ENCODE measurements around the gene GMDS. TPM values are rescaled to one million over a fixed set of nuclear protein-coding genes. Genes with fewer than 3 reads are reported as not detected.

GMDS gene
- total RNA-seq, 2 experiments from 2014 or later: 13.9 to 16.4 TPM

GRCh38 chr6:1858196-1858595, 387.2 kb downstream of the GMDS start:
- no peak overlapping the region for H3K27ac Mint-ChIP-seq
- Histone ChIP-seq H3K4me3 (ENCODE audit: low read length) (no peak overlapping the region), H3K27me3 (ENCODE audit: control insufficient read depth in 1 of 2, insufficient read depth in 2 of 2, low read length in 2 of 2) (no peaks in the 10 kb centered on the region), H3K27ac (ENCODE audit: low read depth in 1 of 2, low read length in 2 of 2) (no peak overlapping the region), H3K36me3 (ENCODE audit: insufficient read depth, low read length) (no peaks in the 10 kb centered on the region), H3K4me1 (ENCODE audit: insufficient read depth, low read length) (no peaks in the 10 kb centered on the region), H3K9me3 (ENCODE audit: control insufficient read depth in 1 of 2, insufficient read depth in 1 of 2, low read length in 2 of 2) (no peaks in the 10 kb centered on the region)
- H3K4me3 Mint-ChIP-seq: no peak overlapping the region
- DNase-seq (no peak), ATAC-seq (ENCODE audit: poor library complexity) (no peak)
- H3K9me3 Mint-ChIP-seq: no peaks in the 10 kb centered on the region
- no peak for TF ChIP-seq CTCF (IDR thresholded peaks at IDR 0.05)
- no peaks in the 10 kb centered on the region for H3K36me3 Mint-ChIP-seq (ENCODE audit: low read depth)
- H3K4me1 Mint-ChIP-seq (ENCODE audit: low read depth): no peaks in the 10 kb centered on the region
- intact Hi-C loops (cut with DNase I, micrococcal nuclease): no loop called here
- ChIA-PET CTCF (no interaction called here), POLR2A (no interaction called here)
- no peaks in the 10 kb centered on the region for H3K27me3 Mint-ChIP-seq

GRCh38 chr6:1856381-1856780, 389.0 kb downstream of the GMDS start:
- H3K9me3 ChIP-seq (ENCODE audit: control insufficient read depth in 1 of 2, insufficient read depth in 1 of 2, low read length in 2 of 2): no peaks in the 10 kb centered on the region
- no peak overlapping the region for H3K4me3 ChIP-seq (ENCODE audit: low read length)
- H3K9me3 Mint-ChIP-seq: no peaks in the 10 kb centered on the region
- H3K27ac ChIP-seq (ENCODE audit: low read depth in 1 of 2, low read length in 2 of 2): no peak overlapping the region
- no peaks in the 10 kb centered on the region for H3K27me3 ChIP-seq (ENCODE audit: control insufficient read depth in 1 of 2, insufficient read depth in 2 of 2, low read length in 2 of 2)
- ChIA-PET CTCF (no interaction called here), POLR2A (no interaction called here)
- ATAC-seq (ENCODE audit: poor library complexity): no peak
- H3K4me1 ChIP-seq (ENCODE audit: insufficient read depth, low read length): no peaks in the 10 kb centered on the region
- no peak overlapping the region for H3K4me3 Mint-ChIP-seq
- no peak overlapping the region for H3K27ac Mint-ChIP-seq
- intact Hi-C loops (cut with DNase I, micrococcal nuclease): no loop called here
- no peaks in the 10 kb centered on the region for H3K36me3 Mint-ChIP-seq (ENCODE audit: low read depth)
- no peaks in the 10 kb centered on the region for H3K4me1 Mint-ChIP-seq (ENCODE audit: low read depth)
- DNase-seq: no peak
- H3K27me3 Mint-ChIP-seq: no peaks in the 10 kb centered on the region
- H3K36me3 ChIP-seq (ENCODE audit: insufficient read depth, low read length): no peaks in the 10 kb centered on the region
- no peak for TF ChIP-seq CTCF (IDR thresholded peaks at IDR 0.05)

GRCh38 chr6:1855890-1856289, 389.5 kb downstream of the GMDS start:
- POLR2A ChIA-PET: no interaction called here
- Mint-ChIP-seq H3K27me3 (no peaks in the 10 kb centered on the region), H3K4me3 (no peak overlapping the region), H3K4me1 (ENCODE audit: low read depth) (no peaks in the 10 kb centered on the region), H3K27ac (no peak overlapping the region), H3K9me3 (no peaks in the 10 kb centered on the region), H3K36me3 (ENCODE audit: low read depth) (no peaks in the 10 kb centered on the region)
- intact Hi-C loops (cut with DNase I, micrococcal nuclease): no loop called here
- CTCF ChIA-PET: no interaction called here
- H3K4me3 ChIP-seq (ENCODE audit: low read length): no peak overlapping the region
- no peaks in the 10 kb centered on the region for H3K27me3 ChIP-seq (ENCODE audit: control insufficient read depth in 1 of 2, insufficient read depth in 2 of 2, low read length in 2 of 2)
- no peaks in the 10 kb centered on the region for H3K9me3 ChIP-seq (ENCODE audit: control insufficient read depth in 1 of 2, insufficient read depth in 1 of 2, low read length in 2 of 2)
- no peak for TF ChIP-seq CTCF (IDR thresholded peaks at IDR 0.05)
- H3K36me3 ChIP-seq (ENCODE audit: insufficient read depth, low read length): no peaks in the 10 kb centered on the region
- H3K27ac ChIP-seq (ENCODE audit: low read depth in 1 of 2, low read length in 2 of 2): no peak overlapping the region
- ATAC-seq (ENCODE audit: poor library complexity) (no peak), DNase-seq (no peak)
- no peaks in the 10 kb centered on the region for H3K4me1 ChIP-seq (ENCODE audit: insufficient read depth, low read length)

Data from CD4-positive, alpha-beta T cell (primary cell).